ENCODE results near the gene FAM117A. TPM values are rescaled to one million over a fixed set of nuclear protein-coding genes. Genes with fewer than 3 reads are reported as not detected.

FAM117A gene
- total and polyA plus RNA-seq, 10 of the 15 experiments (the other 5 are each of a cell fraction or from before 2014, with no cell fraction given) = 2.1 to 29.6 (median 20.0) TPM

DNA sequence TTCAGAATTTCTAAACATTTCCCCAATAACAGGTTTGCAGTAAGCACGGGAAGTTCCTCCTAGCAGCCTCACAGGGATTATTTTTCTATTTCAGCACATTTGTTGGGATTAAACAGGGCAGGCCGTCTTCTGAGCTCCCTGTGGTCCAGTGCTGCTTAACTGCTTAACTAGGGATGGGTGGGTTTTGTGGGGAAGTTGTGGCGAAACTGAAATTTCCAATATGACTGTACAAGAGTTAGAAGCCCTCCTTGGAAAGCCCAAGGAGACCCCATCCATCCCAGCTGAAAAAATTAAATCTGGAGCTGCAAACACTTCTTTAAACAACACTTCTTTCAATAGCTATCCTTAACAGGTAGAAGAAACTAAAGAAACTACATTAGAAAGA, 22.2 kb downstream of the FAM117A start (continued):
- TF ChIP-seq, protein P1, sequence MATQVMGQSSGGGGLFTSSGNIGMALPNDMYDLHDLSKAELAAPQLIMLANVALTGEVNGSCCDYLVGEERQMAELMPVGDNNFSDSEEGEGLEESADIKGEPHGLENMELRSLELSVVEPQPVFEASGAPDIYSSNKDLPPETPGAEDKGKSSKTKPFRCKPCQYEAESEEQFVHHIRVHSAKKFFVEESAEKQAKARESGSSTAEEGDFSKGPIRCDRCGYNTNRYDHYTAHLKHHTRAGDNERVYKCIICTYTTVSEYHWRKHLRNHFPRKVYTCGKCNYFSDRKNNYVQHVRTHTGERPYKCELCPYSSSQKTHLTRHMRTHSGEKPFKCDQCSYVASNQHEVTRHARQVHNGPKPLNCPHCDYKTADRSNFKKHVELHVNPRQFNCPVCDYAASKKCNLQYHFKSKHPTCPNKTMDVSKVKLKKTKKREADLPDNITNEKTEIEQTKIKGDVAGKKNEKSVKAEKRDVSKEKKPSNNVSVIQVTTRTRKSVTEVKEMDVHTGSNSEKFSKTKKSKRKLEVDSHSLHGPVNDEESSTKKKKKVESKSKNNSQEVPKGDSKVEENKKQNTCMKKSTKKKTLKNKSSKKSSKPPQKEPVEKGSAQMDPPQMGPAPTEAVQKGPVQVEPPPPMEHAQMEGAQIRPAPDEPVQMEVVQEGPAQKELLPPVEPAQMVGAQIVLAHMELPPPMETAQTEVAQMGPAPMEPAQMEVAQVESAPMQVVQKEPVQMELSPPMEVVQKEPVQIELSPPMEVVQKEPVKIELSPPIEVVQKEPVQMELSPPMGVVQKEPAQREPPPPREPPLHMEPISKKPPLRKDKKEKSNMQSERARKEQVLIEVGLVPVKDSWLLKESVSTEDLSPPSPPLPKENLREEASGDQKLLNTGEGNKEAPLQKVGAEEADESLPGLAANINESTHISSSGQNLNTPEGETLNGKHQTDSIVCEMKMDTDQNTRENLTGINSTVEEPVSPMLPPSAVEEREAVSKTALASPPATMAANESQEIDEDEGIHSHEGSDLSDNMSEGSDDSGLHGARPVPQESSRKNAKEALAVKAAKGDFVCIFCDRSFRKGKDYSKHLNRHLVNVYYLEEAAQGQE (IDR thresholded peaks at IDR 0.05; ENCODE audit: low read depth, low read length) = no peak
- TF ChIP-seq, protein P2, sequence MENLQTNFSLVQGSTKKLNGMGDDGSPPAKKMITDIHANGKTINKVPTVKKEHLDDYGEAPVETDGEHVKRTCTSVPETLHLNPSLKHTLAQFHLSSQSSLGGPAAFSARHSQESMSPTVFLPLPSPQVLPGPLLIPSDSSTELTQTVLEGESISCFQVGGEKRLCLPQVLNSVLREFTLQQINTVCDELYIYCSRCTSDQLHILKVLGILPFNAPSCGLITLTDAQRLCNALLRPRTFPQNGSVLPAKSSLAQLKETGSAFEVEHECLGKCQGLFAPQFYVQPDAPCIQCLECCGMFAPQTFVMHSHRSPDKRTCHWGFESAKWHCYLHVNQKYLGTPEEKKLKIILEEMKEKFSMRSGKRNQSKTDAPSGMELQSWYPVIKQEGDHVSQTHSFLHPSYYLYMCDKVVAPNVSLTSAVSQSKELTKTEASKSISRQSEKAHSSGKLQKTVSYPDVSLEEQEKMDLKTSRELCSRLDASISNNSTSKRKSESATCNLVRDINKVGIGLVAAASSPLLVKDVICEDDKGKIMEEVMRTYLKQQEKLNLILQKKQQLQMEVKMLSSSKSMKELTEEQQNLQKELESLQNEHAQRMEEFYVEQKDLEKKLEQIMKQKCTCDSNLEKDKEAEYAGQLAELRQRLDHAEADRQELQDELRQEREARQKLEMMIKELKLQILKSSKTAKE (IDR thresholded peaks at IDR 0.05; ENCODE audit: low read depth, poor library complexity, severe bottlenecking) = no peak
- TF ChIP-seq ZNF217 (IDR thresholded peaks at IDR 0.05) (no peak), ZZZ3 (IDR thresholded peaks at IDR 0.05; ENCODE audit: control insufficient read depth, insufficient read length, low read depth) (no peak), BHLHE40 (IDR thresholded peaks at IDR 0.05; ENCODE audit: borderline replicate concordance in 1 of 2, low read depth in 2 of 2, low read length in 1 of 2) (no peak), ZNF207 (IDR thresholded peaks at IDR 0.05; ENCODE audit: borderline replicate concordance) (no peak), ZSCAN29 (IDR thresholded peaks at IDR 0.05) (no peak), SIX5 (IDR thresholded peaks at IDR 0.05; ENCODE audit: low read depth, low read length, severe bottlenecking) (no peak), NR2C1 (IDR thresholded peaks at IDR 0.05) (no peak), MYB (IDR thresholded peaks at IDR 0.05; ENCODE audit: borderline replicate concordance, low read depth, low read length) (no peak), KLF5 (IDR thresholded peaks at IDR 0.05; ENCODE audit: partially characterized antibody) (no peak), CHD1 (IDR thresholded peaks at IDR 0.05; ENCODE audit: low read depth, low read length) (no peak)
- TF ChIP-seq, protein P3, sequence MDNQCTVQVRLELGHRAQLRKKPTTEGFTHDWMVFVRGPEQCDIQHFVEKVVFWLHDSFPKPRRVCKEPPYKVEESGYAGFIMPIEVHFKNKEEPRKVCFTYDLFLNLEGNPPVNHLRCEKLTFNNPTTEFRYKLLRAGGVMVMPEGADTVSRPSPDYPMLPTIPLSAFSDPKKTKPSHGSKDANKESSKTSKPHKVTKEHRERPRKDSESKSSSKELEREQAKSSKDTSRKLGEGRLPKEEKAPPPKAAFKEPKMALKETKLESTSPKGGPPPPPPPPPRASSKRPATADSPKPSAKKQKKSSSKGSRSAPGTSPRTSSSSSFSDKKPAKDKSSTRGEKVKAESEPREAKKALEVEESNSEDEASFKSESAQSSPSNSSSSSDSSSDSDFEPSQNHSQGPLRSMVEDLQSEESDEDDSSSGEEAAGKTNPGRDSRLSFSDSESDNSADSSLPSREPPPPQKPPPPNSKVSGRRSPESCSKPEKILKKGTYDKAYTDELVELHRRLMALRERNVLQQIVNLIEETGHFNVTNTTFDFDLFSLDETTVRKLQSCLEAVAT (IDR thresholded peaks at IDR 0.05) = no peak
- TF ChIP-seq, protein P4, sequence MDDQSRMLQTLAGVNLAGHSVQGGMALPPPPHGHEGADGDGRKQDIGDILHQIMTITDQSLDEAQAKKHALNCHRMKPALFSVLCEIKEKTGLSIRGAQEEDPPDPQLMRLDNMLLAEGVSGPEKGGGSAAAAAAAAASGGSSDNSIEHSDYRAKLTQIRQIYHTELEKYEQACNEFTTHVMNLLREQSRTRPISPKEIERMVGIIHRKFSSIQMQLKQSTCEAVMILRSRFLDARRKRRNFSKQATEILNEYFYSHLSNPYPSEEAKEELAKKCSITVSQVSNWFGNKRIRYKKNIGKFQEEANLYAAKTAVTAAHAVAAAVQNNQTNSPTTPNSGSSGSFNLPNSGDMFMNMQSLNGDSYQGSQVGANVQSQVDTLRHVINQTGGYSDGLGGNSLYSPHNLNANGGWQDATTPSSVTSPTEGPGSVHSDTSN (IDR thresholded peaks at IDR 0.05; ENCODE audit: insufficient replicate concordance, low read depth, low read length) = no peak
- TF ChIP-seq, protein P5, sequence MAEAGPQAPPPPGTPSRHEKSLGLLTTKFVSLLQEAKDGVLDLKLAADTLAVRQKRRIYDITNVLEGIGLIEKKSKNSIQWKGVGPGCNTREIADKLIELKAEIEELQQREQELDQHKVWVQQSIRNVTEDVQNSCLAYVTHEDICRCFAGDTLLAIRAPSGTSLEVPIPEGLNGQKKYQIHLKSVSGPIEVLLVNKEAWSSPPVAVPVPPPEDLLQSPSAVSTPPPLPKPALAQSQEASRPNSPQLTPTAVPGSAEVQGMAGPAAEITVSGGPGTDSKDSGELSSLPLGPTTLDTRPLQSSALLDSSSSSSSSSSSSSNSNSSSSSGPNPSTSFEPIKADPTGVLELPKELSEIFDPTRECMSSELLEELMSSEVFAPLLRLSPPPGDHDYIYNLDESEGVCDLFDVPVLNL (IDR thresholded peaks at IDR 0.05; ENCODE audit: low read depth, low read length) = no peak
- TF ChIP-seq, protein P6, sequence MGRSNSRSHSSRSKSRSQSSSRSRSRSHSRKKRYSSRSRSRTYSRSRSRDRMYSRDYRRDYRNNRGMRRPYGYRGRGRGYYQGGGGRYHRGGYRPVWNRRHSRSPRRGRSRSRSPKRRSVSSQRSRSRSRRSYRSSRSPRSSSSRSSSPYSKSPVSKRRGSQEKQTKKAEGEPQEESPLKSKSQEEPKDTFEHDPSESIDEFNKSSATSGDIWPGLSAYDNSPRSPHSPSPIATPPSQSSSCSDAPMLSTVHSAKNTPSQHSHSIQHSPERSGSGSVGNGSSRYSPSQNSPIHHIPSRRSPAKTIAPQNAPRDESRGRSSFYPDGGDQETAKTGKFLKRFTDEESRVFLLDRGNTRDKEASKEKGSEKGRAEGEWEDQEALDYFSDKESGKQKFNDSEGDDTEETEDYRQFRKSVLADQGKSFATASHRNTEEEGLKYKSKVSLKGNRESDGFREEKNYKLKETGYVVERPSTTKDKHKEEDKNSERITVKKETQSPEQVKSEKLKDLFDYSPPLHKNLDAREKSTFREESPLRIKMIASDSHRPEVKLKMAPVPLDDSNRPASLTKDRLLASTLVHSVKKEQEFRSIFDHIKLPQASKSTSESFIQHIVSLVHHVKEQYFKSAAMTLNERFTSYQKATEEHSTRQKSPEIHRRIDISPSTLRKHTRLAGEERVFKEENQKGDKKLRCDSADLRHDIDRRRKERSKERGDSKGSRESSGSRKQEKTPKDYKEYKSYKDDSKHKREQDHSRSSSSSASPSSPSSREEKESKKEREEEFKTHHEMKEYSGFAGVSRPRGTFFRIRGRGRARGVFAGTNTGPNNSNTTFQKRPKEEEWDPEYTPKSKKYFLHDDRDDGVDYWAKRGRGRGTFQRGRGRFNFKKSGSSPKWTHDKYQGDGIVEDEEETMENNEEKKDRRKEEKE (IDR thresholded peaks at IDR 0.05) = no peak
- TF ChIP-seq, protein P7, sequence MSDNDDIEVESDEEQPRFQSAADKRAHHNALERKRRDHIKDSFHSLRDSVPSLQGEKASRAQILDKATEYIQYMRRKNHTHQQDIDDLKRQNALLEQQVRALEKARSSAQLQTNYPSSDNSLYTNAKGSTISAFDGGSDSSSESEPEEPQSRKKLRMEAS (IDR thresholded peaks at IDR 0.05; ENCODE audit: low read depth, low read length) = 0 out of 2 replicates have a peak, but pooled peaks have one; percentile 2

Data from GM12878 (cell line).